Bronchus fibroblast of lung (primary cell): ENCODE data around the gene MPPED2. TPM values are rescaled to one million over a fixed set of nuclear protein-coding genes. Genes with fewer than 3 reads are reported as not detected.

Experiments used
- total RNA-seq: library from RNA; depleted of rRNA; stranded (reverse); fragments of >200 nt; gene quantifications from 2 replicates; pipeline ENCODE4 v1.2.3, GENCODE V29; 2015

MPPED2 gene, protein sequence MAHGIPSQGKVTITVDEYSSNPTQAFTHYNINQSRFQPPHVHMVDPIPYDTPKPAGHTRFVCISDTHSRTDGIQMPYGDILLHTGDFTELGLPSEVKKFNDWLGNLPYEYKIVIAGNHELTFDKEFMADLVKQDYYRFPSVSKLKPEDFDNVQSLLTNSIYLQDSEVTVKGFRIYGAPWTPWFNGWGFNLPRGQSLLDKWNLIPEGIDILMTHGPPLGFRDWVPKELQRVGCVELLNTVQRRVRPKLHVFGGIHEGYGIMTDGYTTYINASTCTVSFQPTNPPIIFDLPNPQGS
- 0.15 and 0.17 TPM in 2 replicates for total RNA-seq

DNA sequence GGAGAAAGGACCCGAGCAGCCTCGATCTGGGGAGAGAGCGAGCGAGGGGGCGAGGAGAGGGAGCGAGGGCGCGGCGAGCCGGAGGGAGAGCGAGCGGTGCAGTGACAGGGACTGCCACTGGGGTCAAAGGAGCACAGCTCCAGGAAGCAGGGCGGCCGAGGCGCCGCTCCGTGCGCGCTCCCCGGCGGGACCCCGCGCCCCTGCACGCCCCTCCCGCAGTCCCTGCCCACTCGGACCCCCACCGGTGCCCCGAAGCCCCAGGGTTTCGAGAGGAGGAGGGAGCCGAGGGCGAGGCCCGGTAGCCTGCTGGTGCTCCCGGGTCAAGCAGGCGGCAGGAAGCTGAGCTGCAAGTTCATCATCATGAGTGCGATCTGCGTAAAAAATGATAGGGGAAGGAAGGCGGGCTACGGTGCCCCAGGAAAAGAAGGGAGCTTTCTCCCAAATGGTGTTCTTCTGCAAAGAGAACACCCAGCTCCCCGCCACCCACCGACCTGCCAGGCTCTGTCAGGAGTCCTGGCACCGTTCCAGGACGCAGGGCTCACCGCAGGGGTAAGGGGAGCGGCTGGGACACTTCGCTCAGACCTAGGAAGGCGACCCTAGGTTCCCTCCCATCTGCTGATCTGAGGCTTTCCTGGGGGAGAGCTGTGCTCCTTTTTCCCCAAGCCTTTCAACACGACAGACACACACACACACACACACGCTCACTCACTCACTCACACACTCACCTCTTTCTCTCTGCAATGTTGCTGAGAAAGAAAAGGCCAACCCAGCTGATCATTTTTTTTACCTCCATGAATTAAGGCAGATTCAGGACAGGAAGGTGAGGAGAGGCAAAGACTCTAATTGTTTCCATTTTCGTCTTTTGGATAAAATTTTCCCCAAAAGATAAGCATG is at the start of gene MPPED2:
Gene MPPED2, minus strand, starts transcription at position 103 of the 894 bp plus-strand sequence. CDS start 5,980 bp downstream, outside the sequence.

